H9 (cell line): ENCODE measurements around the gene ITCH. TPM values are rescaled to one million over a fixed set of nuclear protein-coding genes. Genes with fewer than 3 reads are reported as not detected.

ENCODE experiments used
- DNase-seq: peaks from one replicate; pipeline ENCODE4 v3.0.0-alpha.2; 2017
- H2AFZ ChIP-seq: one replicate; pipeline ENCODE4 v1.6.1; 2013; ENCODE audit warnings: mild to moderate bottlenecking, low read length, control low read depth, moderate library complexity
- H2AK5ac ChIP-seq: 2 replicates; pipeline ENCODE4 v1.6.1; 2013; ENCODE audit warnings: low read length, control low read depth, mixed read lengths; ENCODE audit not compliant: insufficient read length
- H2BK120ac ChIP-seq: one replicate; pipeline ENCODE4 v1.6.1; 2013; ENCODE audit warnings: low read depth, mild to moderate bottlenecking, low read length, control low read depth, inconsistent platforms; ENCODE audit not compliant: poor library complexity, severe bottlenecking
- H2BK12ac ChIP-seq: 2 replicates; pipeline ENCODE4 v1.6.1; 2013; ENCODE audit warnings: low read length, control low read depth, mixed read lengths, low read depth; ENCODE audit not compliant: insufficient read length
- H2BK15ac ChIP-seq: 2 replicates; pipeline ENCODE4 v1.6.1; 2013; ENCODE audit warnings: low read depth, low read length, control low read depth
- H2BK20ac ChIP-seq: one replicate; pipeline ENCODE4 v1.6.1; 2013; ENCODE audit warnings: low read depth, mild to moderate bottlenecking, low read length, control low read depth, inconsistent platforms; ENCODE audit not compliant: poor library complexity, severe bottlenecking
- H2BK5ac ChIP-seq: 2 replicates; pipeline ENCODE4 v1.6.1; 2013; ENCODE audit warnings: low read length, control low read depth, mixed read lengths; ENCODE audit not compliant: insufficient read length
- H3K14ac ChIP-seq: 2 replicates; pipeline ENCODE4 v1.6.1; 2013; ENCODE audit warnings: low read length, control low read depth; ENCODE audit not compliant: insufficient read depth
- H3K18ac ChIP-seq: 2 replicates; pipeline ENCODE4 v1.6.1; 2013; ENCODE audit warnings: low read depth, mild to moderate bottlenecking, mixed read lengths, low read length, control low read depth; ENCODE audit not compliant: insufficient read length
- H3K23ac ChIP-seq: 2 replicates; pipeline ENCODE4 v1.6.1; 2013; ENCODE audit warnings: low read length, control low read depth, mixed read lengths, low read depth; ENCODE audit not compliant: insufficient read length
- H3K23me2 ChIP-seq: 2 replicates; pipeline ENCODE4 v1.6.1; 2013; ENCODE audit warnings: low read depth, mild to moderate bottlenecking, mixed read lengths, low read length, control low read depth; ENCODE audit not compliant: insufficient read length, poor library complexity, severe bottlenecking
- H3K27ac ChIP-seq: 2 replicates; pipeline ENCODE4 v1.5.1; 2013; ENCODE audit warnings: low read length, control low read depth, mixed read lengths, low read depth; ENCODE audit not compliant: insufficient read length
- H3K27me3 ChIP-seq: 2 replicates; pipeline ENCODE4 v1.6.1; 2013; ENCODE audit warnings: low read length, control low read depth, inconsistent platforms; ENCODE audit not compliant: insufficient read depth
- H3K4ac ChIP-seq: 2 replicates; pipeline ENCODE4 v1.6.1; 2013; ENCODE audit warnings: low read depth, mild to moderate bottlenecking, control low read depth, inconsistent platforms, low read length, moderate library complexity
- H3K4me1 ChIP-seq: 2 replicates; pipeline ENCODE4 v1.6.1; 2013; ENCODE audit warnings: low read length, control low read depth, inconsistent platforms; ENCODE audit not compliant: insufficient read depth
- H3K4me2 ChIP-seq: 2 replicates; pipeline ENCODE4 v1.6.1; 2013; ENCODE audit warnings: low read length, control low read depth, mixed read lengths; ENCODE audit not compliant: insufficient read length, insufficient read depth
- H3K56ac ChIP-seq: 2 replicates; pipeline ENCODE4 v1.6.1; 2013; ENCODE audit warnings: low read depth, mild to moderate bottlenecking, mixed read lengths, low read length, control low read depth; ENCODE audit not compliant: insufficient read length
- H3K79me1 ChIP-seq: 2 replicates; pipeline ENCODE4 v1.6.1; 2013; ENCODE audit warnings: low read depth, mild to moderate bottlenecking, moderate library complexity, low read length, control low read depth, inconsistent platforms; ENCODE audit not compliant: insufficient read depth, poor library complexity, severe bottlenecking
- H3K79me2 ChIP-seq: 2 replicates; pipeline ENCODE4 v1.6.1; 2013; ENCODE audit warnings: low read length, control low read depth, inconsistent platforms; ENCODE audit not compliant: insufficient read depth
- H3K9ac ChIP-seq: 2 replicates; pipeline ENCODE4 v1.6.1; 2013; ENCODE audit warnings: low read length, control low read depth, mixed read lengths; ENCODE audit not compliant: insufficient read length; ENCODE audit errors: extremely low read depth
- H3K9me3 ChIP-seq: one replicate; pipeline ENCODE4 v1.6.1; 2013; ENCODE audit warnings: low read depth, low read length, inconsistent platforms; ENCODE audit not compliant: control insufficient read depth
- H3T11ph ChIP-seq: one replicate; pipeline ENCODE4 v1.6.1; 2013; ENCODE audit warnings: mild to moderate bottlenecking, low read length, control low read depth, inconsistent platforms
- H4K20me1 ChIP-seq: one replicate; pipeline ENCODE4 v1.6.1; 2013; ENCODE audit not compliant: control insufficient read depth, insufficient read length, insufficient read depth
- H4K5ac ChIP-seq: 2 replicates; pipeline ENCODE4 v1.6.1; 2013; ENCODE audit warnings: low read depth, mild to moderate bottlenecking, mixed read lengths, low read length, control low read depth; ENCODE audit not compliant: insufficient read length
- H4K8ac ChIP-seq: replicated peaks from 2 replicates; pipeline ENCODE4 v1.6.1; 2013; ENCODE audit warnings: low read length, control low read depth, mixed read lengths, low read depth; ENCODE audit not compliant: insufficient read length
- H4K91ac ChIP-seq: 2 replicates; pipeline ENCODE4 v1.6.1; 2013; ENCODE audit warnings: low read depth, mild to moderate bottlenecking, moderate library complexity, mixed read lengths, low read length, control low read depth; ENCODE audit not compliant: insufficient read length
- H3K27ac Mint-ChIP-seq, 3 experiments: 2 replicates in 2 of 3; 3 replicates in 1 of 3; pipeline ENCODE4 v1.8.0; 2020 to 2021; ENCODE audit warnings: mixed read lengths in 3 of 3, mild to moderate bottlenecking in 1 of 3, moderate library complexity in 1 of 3
- H3K27me3 Mint-ChIP-seq: 2 replicates; pipeline ENCODE4 v1.8.0; 2021; ENCODE audit warnings: low read depth, mild to moderate bottlenecking, moderate library complexity, mixed read lengths
- H3K36me3 Mint-ChIP-seq, 3 experiments: 2 replicates in 2 of 3; 3 replicates in 1 of 3; pipeline ENCODE4 v1.8.0; 2020 to 2021; ENCODE audit warnings: low read depth in 3 of 3, mixed read lengths in 3 of 3; ENCODE audit not compliant: insufficient read depth in 1 of 3
- H3K4me1 Mint-ChIP-seq, 2 experiments: 2 replicates each; pipeline ENCODE4 v1.8.0; 2020; ENCODE audit warnings: mixed read lengths in 2 of 2
- H3K4me3 Mint-ChIP-seq, 2 experiments: 2 replicates in 1 of 2; 3 replicates in 1 of 2; pipeline ENCODE4 v1.8.0; 2020 to 2021; ENCODE audit warnings: mild to moderate bottlenecking in 2 of 2, mixed read lengths in 2 of 2, moderate library complexity in 1 of 2
- H3K9me3 Mint-ChIP-seq, 2 experiments: 2 replicates in 1 of 2; 3 replicates in 1 of 2; pipeline ENCODE4 v1.8.0; 2020; ENCODE audit warnings: mild to moderate bottlenecking in 2 of 2, mixed read lengths in 2 of 2, moderate library complexity in 1 of 2
- WGBS: extraction: QIAGEN DNeasy Blood & Tissue Kit; methylation state at CpG from one replicate; pipeline ENCODE4 v1.1.7; 2013; ENCODE audit warnings: missing lambda C conversion rate, low lambda C conversion rate, mixed read lengths; ENCODE audit not compliant: insufficient read length; ENCODE audit errors: extremely low coverage; 5-methylcytosine and 5-hydroxymethylcytosine counted together
- total RNA-seq: library from RNA; stranded (reverse); gene quantifications from 2 replicates; pipeline ENCODE4 v1.2.1, GENCODE V29; 2021
- TF ChIP-seq, protein P1 (sequence below): fragments of 200-600 bp; sonication (generic); conservative IDR thresholded peaks from 3 replicates; pipeline ENCODE4 v1.8.0; 2021; ENCODE audit warnings: antibody characterized with exemption, mild to moderate bottlenecking

ITCH gene
- total RNA-seq, 1 experiment from 2014 or later: 55.9 TPM

DNA sequence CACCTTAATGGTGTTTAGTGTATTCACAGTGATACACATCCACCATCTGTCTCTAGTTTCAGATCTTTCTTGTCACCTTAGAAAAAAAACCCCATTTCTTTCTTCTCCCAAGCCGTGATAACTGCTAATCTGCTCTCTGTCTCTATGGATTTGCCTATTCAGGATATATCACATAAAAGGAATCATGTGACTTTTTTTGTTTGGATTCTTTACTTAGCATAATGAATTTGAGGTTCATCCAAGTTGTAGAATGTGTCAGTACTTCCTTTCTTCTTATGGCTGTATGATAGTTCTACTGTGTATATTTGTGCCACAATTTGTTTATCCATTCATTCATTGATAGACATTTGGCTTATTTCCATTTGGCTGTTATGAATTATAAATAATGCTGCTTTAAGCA is 57.1 kb downstream of the ITCH start:
- TF ChIP-seq, protein P1, sequence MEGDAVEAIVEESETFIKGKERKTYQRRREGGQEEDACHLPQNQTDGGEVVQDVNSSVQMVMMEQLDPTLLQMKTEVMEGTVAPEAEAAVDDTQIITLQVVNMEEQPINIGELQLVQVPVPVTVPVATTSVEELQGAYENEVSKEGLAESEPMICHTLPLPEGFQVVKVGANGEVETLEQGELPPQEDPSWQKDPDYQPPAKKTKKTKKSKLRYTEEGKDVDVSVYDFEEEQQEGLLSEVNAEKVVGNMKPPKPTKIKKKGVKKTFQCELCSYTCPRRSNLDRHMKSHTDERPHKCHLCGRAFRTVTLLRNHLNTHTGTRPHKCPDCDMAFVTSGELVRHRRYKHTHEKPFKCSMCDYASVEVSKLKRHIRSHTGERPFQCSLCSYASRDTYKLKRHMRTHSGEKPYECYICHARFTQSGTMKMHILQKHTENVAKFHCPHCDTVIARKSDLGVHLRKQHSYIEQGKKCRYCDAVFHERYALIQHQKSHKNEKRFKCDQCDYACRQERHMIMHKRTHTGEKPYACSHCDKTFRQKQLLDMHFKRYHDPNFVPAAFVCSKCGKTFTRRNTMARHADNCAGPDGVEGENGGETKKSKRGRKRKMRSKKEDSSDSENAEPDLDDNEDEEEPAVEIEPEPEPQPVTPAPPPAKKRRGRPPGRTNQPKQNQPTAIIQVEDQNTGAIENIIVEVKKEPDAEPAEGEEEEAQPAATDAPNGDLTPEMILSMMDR: no peak
- H2BK5ac ChIP-seq: no peak overlapping the region
- H3K27ac ChIP-seq: no peak overlapping the region
- Mint-ChIP-seq H3K4me1 (no peaks in the 10 kb centered on the region), H3K27me3 (no peaks in the 10 kb centered on the region), H3K9me3 (no peaks in the 10 kb centered on the region), H3K36me3 (peaks cover 9 to 72% (median 53%) of the 10 kb centered on the region in 3 experiments; a peak in 6 of 7 replicates), H3K4me3 (no peak overlapping the region), H3K27ac (no peak overlapping the region)
- DNase-seq: no peak
- H4K5ac ChIP-seq: no peak overlapping the region
- no peak overlapping the region for H2BK12ac ChIP-seq
- H3K18ac ChIP-seq: no peak overlapping the region
- no peaks in the 10 kb centered on the region for H3K9me3 ChIP-seq
- no peaks in the 10 kb centered on the region for H4K20me1 ChIP-seq
- H3K14ac ChIP-seq: no peak overlapping the region
- H3K79me2 ChIP-seq: no peaks in the 10 kb centered on the region
- no peak overlapping the region for H3T11ph ChIP-seq
- H3K9ac ChIP-seq: no peak overlapping the region
- H3K79me1 ChIP-seq: peaks cover 3% of the 10 kb centered on the region
- H3K4me1 ChIP-seq: no peaks in the 10 kb centered on the region
- no CpG with 5 or more reads among the region's 1 CpG for WGBS
- H4K8ac ChIP-seq: no peak overlapping the region
- no peak overlapping the region for H3K4me2 ChIP-seq
- no peak overlapping the region for H3K23ac ChIP-seq
- no peaks in the 10 kb centered on the region for H3K23me2 ChIP-seq
- H3K27me3 ChIP-seq: no peaks in the 10 kb centered on the region
- H4K91ac ChIP-seq: no peak overlapping the region
- H2AK5ac ChIP-seq: no peak overlapping the region
- H3K56ac ChIP-seq: no peak overlapping the region
- no peak overlapping the region for H2AFZ ChIP-seq
- no peak overlapping the region for H2BK120ac ChIP-seq
- no peak overlapping the region for H2BK20ac ChIP-seq
- H3K4ac ChIP-seq: no peak overlapping the region
- no peak overlapping the region for H2BK15ac ChIP-seq
